HFFc6 (cell line): ENCODE results near the gene VEZT. TPM values are rescaled to one million over a fixed set of nuclear protein-coding genes. Genes with fewer than 3 reads are reported as not detected.
A peak's percentile ranks its signal among the peaks of the same experiment; 100 is the strongest.

Source experiments
- DNase-seq: peaks from one replicate; pipeline ENCODE4 v3.0.0-alpha.2; 2018
- H3K27ac Mint-ChIP-seq: 2 replicates; pipeline ENCODE4 v1.8.0; 2020; ENCODE audit warnings: mild to moderate bottlenecking, mixed read lengths
- H3K27me3 Mint-ChIP-seq: 2 replicates; pipeline ENCODE4 v1.8.0; 2021; ENCODE audit warnings: mild to moderate bottlenecking, moderate library complexity, mixed read lengths; ENCODE audit not compliant: insufficient read depth
- H3K36me3 Mint-ChIP-seq: 2 replicates; pipeline ENCODE4 v1.8.0; 2021; ENCODE audit warnings: low read depth, mixed read lengths
- H3K4me1 Mint-ChIP-seq: 2 replicates; pipeline ENCODE4 v1.8.0; 2020; ENCODE audit warnings: low read depth, mixed read lengths
- H3K4me3 Mint-ChIP-seq: 2 replicates; pipeline ENCODE4 v1.8.0; 2020; ENCODE audit warnings: mild to moderate bottlenecking, moderate library complexity, mixed read lengths
- H3K9me3 Mint-ChIP-seq: 2 replicates; pipeline ENCODE4 v1.8.0; 2020; ENCODE audit warnings: mild to moderate bottlenecking, mixed read lengths
- CTCF ChIP-seq: fragments of 200-600 bp; sonication (generic); IDR thresholded peaks from 2 replicates; pipeline ENCODE4 v1.5.0; 2021; ENCODE audit warnings: antibody characterized with exemption, mild to moderate bottlenecking
- total RNA-seq, 6 experiments: library from RNA; stranded (reverse); fragmentation: NEBNext Ultra II Directional; extraction: Animal tissue kit (Norgen Biotek cat#: 25700); gene quantifications; 2 replicates in 1 of 6; 3 replicates in 5 of 6; pipeline ENCODE4 v1.2.3, GENCODE V29; 2021

VEZT gene
- total RNA-seq, 6 experiments from 2014 or later = 61.8 to 69.0 (median 66.2) TPM

DNA sequence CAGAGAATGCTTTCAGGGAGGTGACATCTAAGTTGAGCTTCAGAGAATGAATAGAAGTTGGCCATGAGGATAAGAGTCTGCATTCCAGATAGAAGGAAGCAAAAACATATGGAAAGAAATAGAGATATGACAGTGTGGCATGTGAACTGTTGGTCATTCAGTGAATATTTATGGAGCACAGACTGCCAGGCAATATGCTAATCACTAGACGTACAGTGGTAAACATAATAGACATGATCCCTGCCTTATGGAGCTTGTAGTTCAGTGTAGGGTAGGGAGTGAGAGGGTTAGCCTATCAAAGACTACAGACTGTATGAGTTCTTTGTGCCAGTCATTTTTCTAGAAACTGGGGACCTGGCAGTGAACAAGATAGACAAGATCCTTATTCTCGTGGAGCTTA lies 53.9 kb downstream of the VEZT start:
- H3K4me3 Mint-ChIP-seq = no peak overlapping the region
- no peak for DNase-seq
- no peak for TF ChIP-seq CTCF
- no peaks in the 10 kb centered on the region for H3K9me3 Mint-ChIP-seq
- no peak overlapping the region for H3K27ac Mint-ChIP-seq
- H3K27me3 Mint-ChIP-seq = no peaks in the 10 kb centered on the region; the same call in 1 of the 2 replicates
- H3K36me3 Mint-ChIP-seq = peaks cover 23% of the 10 kb centered on the region
- peaks cover 8% of the 10 kb centered on the region for H3K4me1 Mint-ChIP-seq

DNA sequence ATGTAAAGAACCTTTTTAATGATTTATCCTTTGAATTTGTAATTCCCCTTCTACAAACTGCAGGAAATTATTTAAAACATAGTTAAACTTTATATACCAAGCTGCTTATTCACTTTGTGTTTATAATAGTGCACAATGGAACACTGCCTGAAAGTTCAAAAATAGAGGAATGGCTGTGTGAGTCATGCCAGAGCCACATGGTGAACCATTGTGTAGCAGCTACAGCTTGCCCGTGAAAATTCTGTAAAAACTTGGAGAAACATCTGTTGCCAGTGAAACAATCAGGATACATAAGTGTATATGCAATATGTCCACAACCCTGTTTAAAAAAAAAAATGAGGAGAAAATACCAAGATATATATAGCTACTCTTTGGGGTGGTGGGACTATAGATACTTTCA lies 59.5 kb downstream of the VEZT start:
- no peaks in the 10 kb centered on the region for H3K9me3 Mint-ChIP-seq
- peaks cover 32% of the 10 kb centered on the region for H3K4me1 Mint-ChIP-seq
- H3K27me3 Mint-ChIP-seq = peaks cover 3% of the 10 kb centered on the region
- H3K27ac Mint-ChIP-seq = peak overlapping the region; percentile 70
- TF ChIP-seq CTCF = no peak
- peak; percentile 84 for DNase-seq
- peak overlapping the region; percentile 52 for H3K4me3 Mint-ChIP-seq
- H3K36me3 Mint-ChIP-seq = peaks cover 38% of the 10 kb centered on the region

- Mint-ChIP-seq H3K4me3 (no peak overlapping the region), H3K27me3 (peaks cover 3% of the 10 kb centered on the region), H3K36me3 (peaks cover 48% of the 10 kb centered on the region), H3K27ac (no peak overlapping the region), H3K9me3 (no peaks in the 10 kb centered on the region), H3K4me1 (peaks cover 36% of the 10 kb centered on the region)
- no peak for DNase-seq
- no peak for TF ChIP-seq CTCF
Observed at GRCh38 chr12:95279856-95280255, 62.2 kb downstream of the VEZT start.

DNA sequence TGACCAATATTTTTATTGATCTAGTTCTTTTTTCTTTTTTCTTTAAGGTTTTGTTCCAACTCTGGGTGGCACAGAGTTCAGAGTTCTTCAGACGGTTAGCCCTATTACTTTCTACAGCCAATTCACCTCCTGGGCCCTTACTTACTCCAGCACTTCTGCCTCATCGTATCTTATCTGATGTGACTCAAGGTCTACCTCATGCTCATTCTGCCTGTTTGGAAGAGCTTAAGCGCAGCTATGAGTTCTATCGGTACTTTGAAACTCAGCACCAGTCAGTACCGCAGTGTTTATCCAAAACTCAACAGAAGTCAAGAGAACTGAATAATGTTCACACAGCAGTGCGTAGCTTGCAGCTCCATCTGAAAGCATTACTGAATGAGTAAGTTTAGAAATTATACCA lies 64.7 kb downstream of the VEZT start:
- H3K27me3 Mint-ChIP-seq = peaks cover 3% of the 10 kb centered on the region; the same call in 1 of the 2 replicates
- peaks cover 21% of the 10 kb centered on the region for H3K4me1 Mint-ChIP-seq
- no peak for TF ChIP-seq CTCF
- H3K9me3 Mint-ChIP-seq = no peaks in the 10 kb centered on the region
- no peak overlapping the region for H3K27ac Mint-ChIP-seq
- no peak overlapping the region for H3K4me3 Mint-ChIP-seq
- DNase-seq = no peak
- peaks cover 39% of the 10 kb centered on the region for H3K36me3 Mint-ChIP-seq

- Mint-ChIP-seq H3K27me3 (peaks cover 3% of the 10 kb centered on the region; the same call in 1 of the 2 replicates), H3K4me1 (peaks cover 11% of the 10 kb centered on the region), H3K27ac (no peak overlapping the region), H3K9me3 (no peaks in the 10 kb centered on the region), H3K36me3 (peaks cover 39% of the 10 kb centered on the region), H3K4me3 (no peak overlapping the region)
- DNase-seq = no peak
- no peak for TF ChIP-seq CTCF
Observed at GRCh38 chr12:95283371-95283770, 65.8 kb downstream of the VEZT start.

- H3K9me3 Mint-ChIP-seq = no peaks in the 10 kb centered on the region
- DNase-seq = no peak
- no peak overlapping the region for H3K27ac Mint-ChIP-seq
Observed at GRCh38 chr12:95286713-95287112, 69.1 kb downstream of the VEZT start.

More at GRCh38 chr12:95286713-95287112, 69.1 kb downstream of the VEZT start:
- Mint-ChIP-seq H3K4me1 (peaks cover 5% of the 10 kb centered on the region; the same call in 1 of the 2 replicates), H3K36me3 (peaks cover 33% of the 10 kb centered on the region), H3K27me3 (no peaks in the 10 kb centered on the region), H3K4me3 (no peak overlapping the region)
- TF ChIP-seq CTCF = no peak
